ENCODE measurements around the gene GALR3.

GRCh38 chr22:37865510-37865909, 42.3 kb downstream of the GALR3 start:
- TF ChIP-seq CTCF (IDR thresholded peaks at IDR 0.05), result no peak
- no peak for TF ChIP-seq REST (IDR thresholded peaks at IDR 0.05; ENCODE audit: insufficient read depth in 1 of 2, low read depth in 2 of 2, low read length in 1 of 2)
- TF ChIP-seq POLR2AphosphoS5 (IDR thresholded peaks at IDR 0.05; ENCODE audit: low read depth, low read length), result no peak

All from Panc1 (cell line).